ENCODE measurements around the gene ZNF280C.

DNA sequence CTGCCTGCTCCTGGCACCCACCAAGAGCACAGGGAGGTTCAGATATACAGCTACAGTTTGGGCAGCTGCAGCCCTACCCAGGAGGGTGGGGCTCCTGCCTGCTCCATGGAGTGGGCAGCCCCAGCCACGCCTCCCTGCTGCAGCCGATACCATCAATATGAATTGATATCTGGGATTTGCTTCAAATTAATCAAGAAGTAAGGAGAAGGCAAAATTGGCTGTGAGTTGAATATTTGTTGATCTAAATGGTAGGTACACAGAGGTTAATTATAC, 31.2 kb upstream of the ZNF280C start:
- TF ChIP-seq, protein P1, sequence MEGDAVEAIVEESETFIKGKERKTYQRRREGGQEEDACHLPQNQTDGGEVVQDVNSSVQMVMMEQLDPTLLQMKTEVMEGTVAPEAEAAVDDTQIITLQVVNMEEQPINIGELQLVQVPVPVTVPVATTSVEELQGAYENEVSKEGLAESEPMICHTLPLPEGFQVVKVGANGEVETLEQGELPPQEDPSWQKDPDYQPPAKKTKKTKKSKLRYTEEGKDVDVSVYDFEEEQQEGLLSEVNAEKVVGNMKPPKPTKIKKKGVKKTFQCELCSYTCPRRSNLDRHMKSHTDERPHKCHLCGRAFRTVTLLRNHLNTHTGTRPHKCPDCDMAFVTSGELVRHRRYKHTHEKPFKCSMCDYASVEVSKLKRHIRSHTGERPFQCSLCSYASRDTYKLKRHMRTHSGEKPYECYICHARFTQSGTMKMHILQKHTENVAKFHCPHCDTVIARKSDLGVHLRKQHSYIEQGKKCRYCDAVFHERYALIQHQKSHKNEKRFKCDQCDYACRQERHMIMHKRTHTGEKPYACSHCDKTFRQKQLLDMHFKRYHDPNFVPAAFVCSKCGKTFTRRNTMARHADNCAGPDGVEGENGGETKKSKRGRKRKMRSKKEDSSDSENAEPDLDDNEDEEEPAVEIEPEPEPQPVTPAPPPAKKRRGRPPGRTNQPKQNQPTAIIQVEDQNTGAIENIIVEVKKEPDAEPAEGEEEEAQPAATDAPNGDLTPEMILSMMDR (IDR thresholded peaks at IDR 0.05), result no peak
- TF ChIP-seq EP300 (IDR thresholded peaks at IDR 0.05) (no peak), POLR2A (IDR thresholded peaks at IDR 0.05) (no peak)
